Spleen (tissue), 7 donors: Measurements from ENCODE around the gene PVR.

Experiments used
- CTCF ChIP-seq, 11 experiments: fragments of 200-600 bp in 7 of 11; fragments of 450-650 bp in 4 of 11; sonication (generic) in 4 of 11; IDR thresholded peaks in 8 of 11; conservative IDR thresholded peaks in 3 of 11; 1 replicate in 7 of 11; 2 replicates in 4 of 11; pipeline versions ENCODE4 v1.4.0 to v1.8.0; 2016 to 2021; ENCODE audit warnings: antibody characterized with exemption in 11 of 11, inconsistent platforms in 4 of 11, mild to moderate bottlenecking in 1 of 11
- POLR2A ChIP-seq, 3 donors: fragments of 450-650 bp; IDR thresholded peaks; one replicate each; pipeline ENCODE4 v1.5.1; 2017; ENCODE audit warnings: antibody characterized with exemption in 3 of 3, mild to moderate bottlenecking in 1 of 3
- donor health status: DM: no; HTN: no; CAD: no; lungs with moderate emphysema.
- donor health status: DM: no; HTN: no; CAD: no.
- donor health status: DM: no; HTN: no; CAD: no.

- TF ChIP-seq POLR2A (IDR thresholded peaks at IDR 0.05) (no peak), CTCF (IDR thresholded peaks at IDR 0.05 in 8 of 11, conservative IDR thresholded peaks at IDR 0.05 in 3 of 11) (no peak)
Observed at GRCh38 chr19:44634785-44635184, 8.9 kb upstream of the PVR start.
